Natural killer cell (primary cell): ENCODE results near the gene CHORDC1. TPM values are rescaled to one million over a fixed set of nuclear protein-coding genes. Genes with fewer than 3 reads are reported as not detected.
"Not testable (repeated sequence)": the region's sequence is repeated elsewhere in the genome, so short reads cannot be mapped to it uniquely, and the experiment has no call there.

Source experiments
- ATAC-seq, 3 donors: fragments of 150-1000 bp in 2 of 3; fragments of 200-7000 bp in 1 of 3; cut with Tn5 transposase; 1 replicate in 1 of 3; 2 replicates in 2 of 3; pipeline ENCODE4 v1.10.0; 2021; ENCODE audit warnings: mild to moderate bottlenecking in 2 of 3, moderate library complexity in 2 of 3
- DNase-seq, 2 donors: peaks; one replicate each; pipeline versions ENCODE4 v3.0.0 to v3.0.0-alpha.2; 2013 to 2021; ENCODE audit warnings: mixed read lengths in 1 of 2
- H3K27ac ChIP-seq: one replicate; pipeline ENCODE4 v1.5.1; 2013; ENCODE audit warnings: mild to moderate bottlenecking, low read length
- H3K27me3 ChIP-seq: one replicate; pipeline ENCODE4 v1.6.1; 2013; ENCODE audit warnings: low read length; ENCODE audit not compliant: control insufficient read depth, insufficient read depth
- H3K36me3 ChIP-seq: one replicate; pipeline ENCODE4 v1.6.1; 2013; ENCODE audit warnings: low read length; ENCODE audit not compliant: control insufficient read depth, insufficient read depth
- H3K4me1 ChIP-seq: one replicate; pipeline ENCODE4 v1.6.1; 2013; ENCODE audit warnings: low read length; ENCODE audit not compliant: control insufficient read depth, insufficient read depth
- H3K4me3 ChIP-seq: one replicate; pipeline ENCODE4 v1.5.1; 2013; ENCODE audit warnings: low read length
- H3K9me3 ChIP-seq: one replicate; pipeline ENCODE4 v1.6.1; 2013; ENCODE audit warnings: low read length; ENCODE audit not compliant: control insufficient read depth, insufficient read depth
- H3K27ac Mint-ChIP-seq, 2 donors: one replicate each; pipeline ENCODE4 v1.8.0; 2022; ENCODE audit warnings: mild to moderate bottlenecking in 2 of 2, mixed read lengths in 2 of 2, moderate library complexity in 1 of 2
- H3K27me3 Mint-ChIP-seq, 2 donors: one replicate each; pipeline ENCODE4 v1.8.0; 2022; ENCODE audit warnings: low read depth in 2 of 2, mixed read lengths in 2 of 2
- H3K36me3 Mint-ChIP-seq: one replicate; pipeline ENCODE4 v1.8.0; 2022; ENCODE audit warnings: mixed read lengths
- H3K4me1 Mint-ChIP-seq, 2 donors: one replicate each; pipeline ENCODE4 v1.8.0; 2022; ENCODE audit warnings: mixed read lengths in 2 of 2
- H3K4me3 Mint-ChIP-seq: one replicate; pipeline ENCODE4 v1.8.0; 2022; ENCODE audit warnings: mild to moderate bottlenecking, moderate library complexity, mixed read lengths
- H3K9me3 Mint-ChIP-seq, 2 donors: one replicate each; pipeline ENCODE4 v1.8.0; 2022; ENCODE audit warnings: mixed read lengths in 2 of 2
- CTCF ChIP-seq: fragments of 200-600 bp; IDR thresholded peaks from one replicate; pipeline ENCODE4 v1.8.0; 2022; ENCODE audit warnings: antibody characterized with exemption
- WGBS: methylation state at CpG from one replicate; pipeline ENCODE4 v1.1.7; 2013; ENCODE audit warnings: missing lambda C conversion rate; ENCODE audit not compliant: insufficient coverage; 5-methylcytosine and 5-hydroxymethylcytosine counted together
- intact Hi-C: fragments of 100-400 bp; cut with micrococcal nuclease; formaldehyde crosslinking; loops from one replicate; pipeline ENCODE4 v1.14.2; 2022
- total RNA-seq, 4 donors: library from RNA; stranded (reverse); fragments of 120-200 nt in 1 of 4; gene quantifications; one replicate each; pipeline versions ENCODE4 v1.2.3 to v1.2.4, GENCODE V29; 2013 to 2022

The CHORDC1 gene
- total RNA-seq, 3 donors from 2014 or later (not counting 1 experiment from before 2014, with no cell fraction given), result 77.2 to 105 (median 82.5) TPM

GRCh38 chr11:90216611-90217010, 6.2 kb downstream of the CHORDC1 start:
- Mint-ChIP-seq H3K4me1 (peaks cover 41 to 45% of the 10 kb centered on the region in 2 donors), H3K4me3 (no peak overlapping the region), H3K9me3 (no peaks in the 10 kb centered on the region), H3K27me3 (no peaks in the 10 kb centered on the region), H3K36me3 (no peaks in the 10 kb centered on the region), H3K27ac (peak overlapping the region in 1 of 2 donors; percentile 5)
- intact Hi-C loops, result no loop called here
- ATAC-seq (no peak), DNase-seq (no peak)
- Histone ChIP-seq H3K9me3 (no peaks in the 10 kb centered on the region), H3K27me3 (no peaks in the 10 kb centered on the region), H3K4me3 (no peak overlapping the region), H3K27ac (no peak overlapping the region), H3K36me3 (peaks cover 24% of the 10 kb centered on the region), H3K4me1 (peaks cover 3% of the 10 kb centered on the region)
- WGBS, result 92% methylated on average over 5 of the region's 5 CpGs
- TF ChIP-seq CTCF, result no peak

GRCh38 chr11:90213322-90213721, 9.5 kb downstream of the CHORDC1 start:
- no peaks in the 10 kb centered on the region for H3K4me1 ChIP-seq
- intact Hi-C loops, result no loop called here
- H3K4me1 Mint-ChIP-seq, result peaks cover 21 to 25% of the 10 kb centered on the region in 2 donors

GRCh38 chr11:90208857-90209256, 14.0 kb downstream of the CHORDC1 start:
- intact Hi-C loops, result loop anchor here (5.0 kb wide), 1 partner anchor 248 kb away; no protein-coding TSS in a partner anchor
- Mint-ChIP-seq H3K9me3 (no peaks in the 10 kb centered on the region), H3K4me3 (no peak overlapping the region), H3K27me3 (no peaks in the 10 kb centered on the region), H3K36me3 (peaks cover 8% of the 10 kb centered on the region), H3K27ac (peak overlapping the region; percentile 3 to 5), H3K4me1 (peaks cover 12 to 21% of the 10 kb centered on the region in 2 donors)
- peaks cover 61% of the 10 kb centered on the region for H3K36me3 ChIP-seq
- H3K4me3 ChIP-seq, result no peak overlapping the region
- no peak for TF ChIP-seq CTCF
- H3K27ac ChIP-seq, result no peak overlapping the region
- no peaks in the 10 kb centered on the region for H3K9me3 ChIP-seq
- no peaks in the 10 kb centered on the region for H3K27me3 ChIP-seq
- H3K4me1 ChIP-seq, result no peaks in the 10 kb centered on the region
- 97% methylated on average over 2 of the region's 2 CpGs for WGBS
- ATAC-seq, result no peak
- no peak for DNase-seq

More at GRCh38 chr11:90213322-90213721, 9.5 kb downstream of the CHORDC1 start:
- ATAC-seq (no peak), DNase-seq (no peak)
- no peaks in the 10 kb centered on the region for H3K27me3 Mint-ChIP-seq
- WGBS, result no CpG with 5 or more reads among the region's 3 CpGs
- no peaks in the 10 kb centered on the region for H3K27me3 ChIP-seq
- no peaks in the 10 kb centered on the region for H3K9me3 ChIP-seq
- peaks cover 8% of the 10 kb centered on the region for H3K36me3 Mint-ChIP-seq
- no peak overlapping the region for H3K4me3 Mint-ChIP-seq
- H3K4me3 ChIP-seq, result no peak overlapping the region
- peaks cover 49% of the 10 kb centered on the region for H3K36me3 ChIP-seq
- no peak overlapping the region for H3K27ac ChIP-seq
- H3K27ac Mint-ChIP-seq, result no peak overlapping the region
- TF ChIP-seq CTCF, result no peak
- no peaks in the 10 kb centered on the region for H3K9me3 Mint-ChIP-seq

- peaks cover 12 to 17% of the 10 kb centered on the region in 2 donors for H3K4me1 Mint-ChIP-seq
- H3K27me3 Mint-ChIP-seq, H3K4me3 Mint-ChIP-seq, DNase-seq, H3K4me3 ChIP-seq, H3K4me1 ChIP-seq, H3K9me3 ChIP-seq, H3K9me3 Mint-ChIP-seq, H3K36me3 Mint-ChIP-seq, ATAC-seq, H3K27ac Mint-ChIP-seq, H3K27ac ChIP-seq, H3K27me3 ChIP-seq: not testable (repeated sequence)
- H3K36me3 ChIP-seq, result peaks cover 61% of the 10 kb centered on the region
- intact Hi-C loops, result loop anchor here (5.0 kb wide), 1 partner anchor 249 kb away; no protein-coding TSS in a partner anchor
- 94% methylated on average over 8 of the region's 10 CpGs for WGBS
Observed at GRCh38 chr11:90207992-90208391, 14.9 kb downstream of the CHORDC1 start.
